K562 (cell line): ENCODE results near the gene ITGAE. TPM values are rescaled to one million over a fixed set of nuclear protein-coding genes. Genes with fewer than 3 reads are reported as not detected.

Experiments used
- ATAC-seq: fragments of 200-7000 bp; cut with Tn5 transposase; 3 replicates; pipeline ENCODE4 v1.9.1; 2020; ENCODE audit warnings: moderate library complexity
- BruUV-seq: library from RNA; stranded (reverse); fragments of 400-500 nt; replicated peaks from 2 replicates; lab custom pipeline; 2021; lab: Mats Ljungman, UMichigan
- CTCF ChIA-PET: fragments of 300-600 bp; formaldehyde crosslinking; extraction: SDS; loops from one replicate; lab custom pipeline; 2021; ENCODE audit warnings: low intra/inter-chr PET ratio; lab: Yijun Ruan, JAX
- POLR2A ChIA-PET: fragments of 300-600, 350-650 bp; sonication (Branson Sonifier 250); formaldehyde crosslinking; extraction: SDS; loops from one replicate; lab custom pipeline; 2021; ENCODE audit warnings: antibody characterized with exemption, inconsistent platforms; lab: Yijun Ruan, JAX
- DNase-seq, 4 experiments: peaks; one replicate each; pipeline versions ENCODE4 v3.0.0 to v3.0.0-alpha.2; 2011 to 2018; ENCODE audit warnings: low spot score in 3 of 4, mixed read lengths in 3 of 4; ENCODE audit errors: extremely low read depth in 1 of 4
- FAIRE-seq: peaks from 2 replicates; lab custom pipeline; 2011; peaks lifted over from hg19 to GRCh38; lab: Jason Lieb, UNC
- H2AFZ ChIP-seq: 2 replicates; pipeline ENCODE4 v1.6.0; 2011; ENCODE audit warnings: low read depth, low read length, control low read depth, inconsistent platforms
- H3K27ac ChIP-seq: fragments of 200-600 bp; 3 replicates; pipeline ENCODE4 v1.8.0; 2011; ENCODE audit warnings: low read depth, mild to moderate bottlenecking, control low read depth, inconsistent platforms, low read length, moderate library complexity, mixed read lengths; ENCODE audit errors: extremely low read depth
- H3K27me3 ChIP-seq, 2 experiments: fragments of 300-600 bp in 1 of 2; 2 replicates in 1 of 2; 3 replicates in 1 of 2; pipeline versions ENCODE4 v1.6.0 to v1.8.0; 2011; ENCODE audit warnings: inconsistent platforms in 2 of 2, low read length in 2 of 2, mild to moderate bottlenecking in 1 of 2, mixed read lengths in 1 of 2, moderate library complexity in 1 of 2; ENCODE audit not compliant: control insufficient read depth in 2 of 2, insufficient read depth in 2 of 2
- H3K36me3 ChIP-seq: fragments of 300-600 bp; 3 replicates; pipeline ENCODE4 v1.8.0; 2011; ENCODE audit warnings: mild to moderate bottlenecking, low read length, inconsistent platforms; ENCODE audit not compliant: control insufficient read depth, insufficient read depth
- H3K4me1 ChIP-seq, 2 experiments: fragments of 200-600 bp in 1 of 2; replicated peaks in 1 of 2; 2 replicates in 1 of 2; 3 replicates in 1 of 2; pipeline versions ENCODE4 v1.5.1 to v1.8.0; 2011; ENCODE audit warnings: inconsistent platforms in 2 of 2, low read length in 2 of 2, mild to moderate bottlenecking in 1 of 2, mixed read lengths in 1 of 2, moderate library complexity in 1 of 2; ENCODE audit not compliant: control insufficient read depth in 2 of 2, insufficient read depth in 2 of 2
- H3K4me2 ChIP-seq: 2 replicates; pipeline ENCODE4 v1.6.1; 2011; ENCODE audit warnings: low read length, control low read depth, inconsistent platforms, mixed read lengths; ENCODE audit not compliant: insufficient read depth
- H3K4me3 ChIP-seq: fragments of 200-600 bp; sonication (generic), shearing (Covaris generic); 2 replicates; pipeline ENCODE4 v1.5.1; 2016; ENCODE audit warnings: control low read depth, inconsistent platforms
- H3K79me2 ChIP-seq: fragments of 200-600 bp; 3 replicates; pipeline ENCODE4 v1.8.0; 2011; ENCODE audit warnings: low read length, inconsistent platforms; ENCODE audit not compliant: control insufficient read depth, insufficient read depth
- H3K9ac ChIP-seq, 2 experiments: 2 replicates each; pipeline versions ENCODE4 v1.6.0 to v1.6.1; 2011; ENCODE audit warnings: low read depth in 2 of 2, low read length in 2 of 2, control low read depth in 1 of 2, inconsistent platforms in 1 of 2, mild to moderate bottlenecking in 1 of 2, mixed read lengths in 1 of 2; ENCODE audit not compliant: insufficient read depth in 1 of 2
- H3K9me1 ChIP-seq: one replicate; pipeline ENCODE4 v1.6.0; 2011; ENCODE audit warnings: inconsistent platforms, mild to moderate bottlenecking, low read length, moderate library complexity; ENCODE audit not compliant: control insufficient read depth, insufficient read depth
- H3K9me3 ChIP-seq: replicated peaks from 2 replicates; pipeline ENCODE4 v1.5.1; 2011; ENCODE audit warnings: low read depth, low read length, inconsistent platforms; ENCODE audit not compliant: control insufficient read depth, insufficient read depth
- H4K20me1 ChIP-seq: replicated peaks from 2 replicates; pipeline ENCODE4 v1.6.1; 2011; ENCODE audit warnings: low read length, inconsistent platforms, mixed read lengths; ENCODE audit not compliant: control insufficient read depth, insufficient read depth
- ARNT ChIP-seq, 2 experiments: fragments of 450-650 bp; IDR thresholded peaks; 2 replicates each; pipeline ENCODE4 v1.6.1; 2016; ENCODE audit warnings: mild to moderate bottlenecking in 1 of 2
- ATF2 ChIP-seq: sonication (generic); formaldehyde crosslinking; IDR thresholded peaks from 2 replicates; pipeline ENCODE4 v1.8.1; 2022; ENCODE audit warnings: missing genetic modification reagents
- C11orf30 ChIP-seq: fragments of 450-650 bp; IDR thresholded peaks from 2 replicates; pipeline ENCODE4 v1.6.1; 2016; ENCODE audit warnings: low read depth, mild to moderate bottlenecking
- CXXC5 ChIP-seq: fragments of 250-450 bp; sonication (Bioruptor Pico); IDR thresholded peaks from 2 replicates; pipeline ENCODE4 v1.8.0; 2022; ENCODE audit warnings: inconsistent platforms, mild to moderate bottlenecking, moderate library complexity
- ERF ChIP-seq: fragments of 450-650 bp; formaldehyde crosslinking; IDR thresholded peaks from 2 replicates; pipeline ENCODE4 v1.4.0; 2020; ENCODE audit warnings: mild to moderate bottlenecking, mixed read lengths
- NFYB ChIP-seq: IDR thresholded peaks from 2 replicates; pipeline ENCODE4 v1.6.1; 2011; ENCODE audit warnings: mild to moderate bottlenecking, moderate library complexity; ENCODE audit not compliant: insufficient read length; ENCODE audit errors: extremely low read depth
- RBM22 ChIP-seq: fragments of 200-400 bp; formaldehyde crosslinking; IDR thresholded peaks from 2 replicates; pipeline ENCODE4 v1.6.1; 2018; ENCODE audit warnings: low read length, low read depth; ENCODE audit not compliant: poor library complexity, severe bottlenecking
- SNIP1 ChIP-seq: fragments of 450-650 bp; IDR thresholded peaks from 2 replicates; pipeline ENCODE4 v1.7.1; 2017; ENCODE audit warnings: low read depth, mild to moderate bottlenecking
- ZBTB7A ChIP-seq: IDR thresholded peaks from 2 replicates; pipeline ENCODE4 v1.6.1; 2011; ENCODE audit warnings: low read depth, mild to moderate bottlenecking, low read length, moderate library complexity, borderline replicate concordance; ENCODE audit not compliant: control insufficient read depth
- ZNF239 ChIP-seq: fragments of 250-450 bp; sonication (Bioruptor Pico); IDR thresholded peaks from 2 replicates; pipeline ENCODE4 v1.4.0; 2020; ENCODE audit warnings: mild to moderate bottlenecking
- ZNF77 ChIP-seq: fragments of 250-450 bp; sonication (Bioruptor Pico); IDR thresholded peaks from 2 replicates; pipeline ENCODE4 v1.5.0; 2020
- WGBS: fragments of 100-300 bp; shearing (Covaris generic); methylation state at CpG from one replicate; pipeline ENCODE4 v1.1.6; 2016; ENCODE audit warnings: low coverage, mixed read lengths; ENCODE audit not compliant: insufficient coverage; ENCODE audit errors: missing lambda C conversion rate; 5-methylcytosine and 5-hydroxymethylcytosine counted together
- in situ Hi-C: fragments of 300-500 bp; cut with MboI; formaldehyde crosslinking; loops from 4 replicates; pipeline ENCODE4 v1.15.0; 2018; ENCODE audit warnings: inconsistent platforms, mixed read lengths
- intact Hi-C: fragments of 100-400 bp; cut with micrococcal nuclease; formaldehyde crosslinking; loops from 2 replicates; pipeline ENCODE4 v1.14.2; 2022
- polyA plus RNA-seq, 8 experiments: library from polyadenylated mRNA; depleted of rRNA in 4 of 8; stranded (reverse) in 5 of 8; unstranded in 3 of 8; fragments of >200 nt; fragmentation: Nextera tagmentation in 2 of 8; fragmentation: Illumina TruSeq in 1 of 8; extraction: Ambion mirVana in 2 of 8; extraction: Trizol in 1 of 8; gene quantifications; 2 replicates each; pipeline versions ENCODE4 v1.2.1 to v1.2.3, GENCODE V29; 2011 to 2014; ENCODE audit warnings: inconsistent platforms in 1 of 8, missing spikeins in 1 of 8
- total RNA-seq, 7 experiments: library from RNA; depleted of rRNA in 6 of 7; stranded (reverse); fragments of >200 nt in 6 of 7; fragmentation: Illumina TruSeq in 2 of 7; extraction: Trizol in 2 of 7; gene quantifications; 2 replicates each; pipeline versions ENCODE4 v1.2.1 to v1.2.3, GENCODE V29; 2011 to 2021; ENCODE audit warnings: low replicate concordance in 1 of 7
- TF ChIP-seq, protein P1 (sequence below): fragments of 450-650 bp; IDR thresholded peaks from 2 replicates; pipeline ENCODE4 v1.6.1; 2017; ENCODE audit warnings: mild to moderate bottlenecking, moderate library complexity

The ITGAE gene
- total and polyA plus RNA-seq, 9 of the 15 experiments (the other 6 are each of a cell fraction or from before 2014, with no cell fraction given), result 14.8 to 160 (median 27.0) TPM

DNA sequence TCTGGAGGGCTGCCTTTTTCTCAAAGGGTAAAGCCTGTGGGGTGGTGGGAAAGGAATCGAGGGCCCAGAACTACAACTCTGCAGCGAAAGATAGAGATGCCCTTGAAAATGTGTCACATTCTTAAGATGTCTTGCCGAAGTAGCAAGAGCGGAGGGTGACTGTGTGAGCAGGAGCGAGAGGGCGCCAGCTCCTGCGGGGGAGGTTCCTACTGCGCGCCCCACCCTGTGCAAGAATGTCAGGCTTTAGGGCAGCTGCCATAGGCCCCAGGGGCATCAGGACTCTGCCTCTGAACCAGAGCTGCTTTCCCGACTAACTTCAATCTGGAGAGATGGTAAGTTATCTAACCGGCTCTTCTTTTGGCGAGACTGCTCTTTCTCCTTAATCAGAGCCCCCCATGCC lies 11.8 kb upstream of the ITGAE start:
- Histone ChIP-seq H3K4me3 (no peak overlapping the region), H3K9me1 (no peaks in the 10 kb centered on the region), H3K27me3 (no peaks in the 10 kb centered on the region), H3K79me2 (no peaks in the 10 kb centered on the region), H3K4me2 (no peak overlapping the region), H2AFZ (no peak overlapping the region), H4K20me1 (no peaks in the 10 kb centered on the region), H3K9me3 (no peaks in the 10 kb centered on the region)
- intact Hi-C loops, result no loop called here
- no peak for ATAC-seq
- POLR2A ChIA-PET, result interaction anchor here (1.0 kb wide), 1 partner anchor 12 kb away, joined by 3 read pairs; the partner anchor contains the start of gene ITGAE
- no peak for FAIRE-seq
- no peak for TF ChIP-seq ZNF77
- no peak for TF ChIP-seq ERF (CRISPR knock-in tag)
- no peak for TF ChIP-seq RBM22
- TF ChIP-seq ARNT (IDR thresholded peaks at IDR 0.05), result no peak
- no peak for TF ChIP-seq CXXC5 (CRISPR knock-in tag)
- no peak for TF ChIP-seq ZBTB7A
- TF ChIP-seq ZNF239, result no peak
- TF ChIP-seq, all 486 proteins: peak for 0
- Histone ChIP-seq H3K27ac (no peak overlapping the region), H3K36me3 (peaks cover 76% of the 10 kb centered on the region; the same call in 2 of the 3 replicates), H3K4me1 (no peaks in the 10 kb centered on the region; a peak in 1 of 5 replicates), H3K9ac (no peak overlapping the region)
- in situ Hi-C loops, result no loop called here
- DNase-seq, result no peak
- BruUV-seq, result no TSS peak
- CTCF ChIA-PET, result no interaction called here
- 88% methylated on average over 8 of the region's 12 CpGs for WGBS

DNA sequence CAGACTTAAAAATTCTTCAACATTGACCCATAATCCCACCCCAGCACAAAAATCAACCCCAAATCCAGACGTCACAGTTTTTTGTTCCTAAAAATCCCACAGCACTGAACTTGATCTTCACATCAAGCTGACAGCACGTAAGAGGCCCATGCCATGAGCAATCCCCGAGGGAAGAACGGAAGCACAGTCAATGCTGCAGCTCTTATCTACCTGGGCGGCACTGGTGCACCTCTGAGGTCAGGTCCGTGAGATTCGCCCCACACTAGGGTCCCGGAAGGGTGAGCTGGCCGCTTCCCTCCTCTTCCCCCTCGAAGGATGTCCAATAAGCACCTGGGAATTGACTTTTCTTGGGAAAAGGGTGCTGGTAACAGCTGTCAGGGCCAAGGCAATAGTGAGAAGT lies 11.3 kb upstream of the ITGAE start:
- ATAC-seq, result no peak
- Histone ChIP-seq H3K9me3 (no peaks in the 10 kb centered on the region), H3K9me1 (no peaks in the 10 kb centered on the region), H3K4me3 (no peak overlapping the region), H4K20me1 (no peaks in the 10 kb centered on the region), H3K4me2 (no peak overlapping the region), H3K9ac (no peak overlapping the region), H2AFZ (no peak overlapping the region), H3K27me3 (no peaks in the 10 kb centered on the region), H3K36me3 (peaks cover 80% of the 10 kb centered on the region), H3K4me1 (no peaks in the 10 kb centered on the region; a peak in 1 of 5 replicates), H3K27ac (no peak overlapping the region), H3K79me2 (no peaks in the 10 kb centered on the region)
- no peak for TF ChIP-seq NFYB
- TF ChIP-seq, protein P1, sequence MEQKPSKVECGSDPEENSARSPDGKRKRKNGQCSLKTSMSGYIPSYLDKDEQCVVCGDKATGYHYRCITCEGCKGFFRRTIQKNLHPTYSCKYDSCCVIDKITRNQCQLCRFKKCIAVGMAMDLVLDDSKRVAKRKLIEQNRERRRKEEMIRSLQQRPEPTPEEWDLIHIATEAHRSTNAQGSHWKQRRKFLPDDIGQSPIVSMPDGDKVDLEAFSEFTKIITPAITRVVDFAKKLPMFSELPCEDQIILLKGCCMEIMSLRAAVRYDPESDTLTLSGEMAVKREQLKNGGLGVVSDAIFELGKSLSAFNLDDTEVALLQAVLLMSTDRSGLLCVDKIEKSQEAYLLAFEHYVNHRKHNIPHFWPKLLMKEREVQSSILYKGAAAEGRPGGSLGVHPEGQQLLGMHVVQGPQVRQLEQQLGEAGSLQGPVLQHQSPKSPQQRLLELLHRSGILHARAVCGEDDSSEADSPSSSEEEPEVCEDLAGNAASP, result no peak
- TF ChIP-seq C11orf30, result no peak
- no peak for TF ChIP-seq SNIP1
- TF ChIP-seq ATF2 (CRISPR knock-in tag), result no peak
- intact Hi-C loops, result no loop called here
- no peak for DNase-seq
- TSS peak; percentile 35 for BruUV-seq
- ChIA-PET POLR2A (interaction anchor here (1.0 kb wide), 1 partner anchor 12 kb away, joined by 3 read pairs; the partner anchor contains the start of gene ITGAE), CTCF (no interaction called here)
- in situ Hi-C loops, result no loop called here
- no peak for FAIRE-seq
- 81% methylated on average over 4 of the region's 10 CpGs for WGBS
